Measurements from ENCODE around the gene SORL1. TPM values are rescaled to one million over a fixed set of nuclear protein-coding genes. Genes with fewer than 3 reads are reported as not detected.

The SORL1 gene
- total and polyA plus RNA-seq, 2 of the 8 experiments (the other 6 are each of a cell fraction or from before 2014, with no cell fraction given) = 38.1 to 65.5 TPM

GRCh38 chr11:121437686-121438078, 14.4 kb upstream of the SORL1 start (continued):
- TF ChIP-seq FOSL1 (IDR thresholded peaks at IDR 0.05; ENCODE audit: insufficient read depth, low read depth, low read length) (no peak), ZNF274 (IDR thresholded peaks at IDR 0.05; ENCODE audit: borderline replicate concordance, extremely low read depth, low read length) (no peak), JUND (IDR thresholded peaks at IDR 0.05; ENCODE audit: low read length) (no peak), CEBPB (IDR thresholded peaks at IDR 0.05; ENCODE audit: low read depth, low read length) (no peak), CHD2 (IDR thresholded peaks at IDR 0.05; ENCODE audit: low read length) (no peak)
- TF ChIP-seq, protein P1, sequence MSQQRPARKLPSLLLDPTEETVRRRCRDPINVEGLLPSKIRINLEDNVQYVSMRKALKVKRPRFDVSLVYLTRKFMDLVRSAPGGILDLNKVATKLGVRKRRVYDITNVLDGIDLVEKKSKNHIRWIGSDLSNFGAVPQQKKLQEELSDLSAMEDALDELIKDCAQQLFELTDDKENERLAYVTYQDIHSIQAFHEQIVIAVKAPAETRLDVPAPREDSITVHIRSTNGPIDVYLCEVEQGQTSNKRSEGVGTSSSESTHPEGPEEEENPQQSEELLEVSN (IDR thresholded peaks at IDR 0.05) = no peak

All from H1 (cell line).